ENCODE data around the gene TSHZ2.
"Not testable (repeated sequence)": the region's sequence is repeated elsewhere in the genome, so short reads cannot be mapped to it uniquely, and the experiment has no call there.

TSHZ2 gene

GRCh38 chr20:53001498-53002301 lies 29.5 kb downstream of the TSHZ2 start:
- no peak for DNase-seq

- no peak for DNase-seq
Measured at GRCh38 chr20:53002786-53003185, 30.6 kb downstream of the TSHZ2 start.

- DNase-seq, result no peak
Measured at GRCh38 chr20:53003420-53004154, 31.4 kb downstream of the TSHZ2 start.

GRCh38 chr20:53004267-53004813 lies 32.2 kb downstream of the TSHZ2 start:
- no peak for DNase-seq

GRCh38 chr20:53009979-53010735 lies 38.0 kb downstream of the TSHZ2 start:
- DNase-seq, result no peak

- DNase-seq, result no peak
Measured at GRCh38 chr20:53011640-53012039, 39.5 kb downstream of the TSHZ2 start.

- no peak for DNase-seq
Measured at GRCh38 chr20:53013183-53013582, 41.0 kb downstream of the TSHZ2 start.

- no peak for DNase-seq
Measured at GRCh38 chr20:53013847-53014246, 41.7 kb downstream of the TSHZ2 start.

- DNase-seq, result no peak
Measured at GRCh38 chr20:53016071-53016470, 43.9 kb downstream of the TSHZ2 start.

GRCh38 chr20:53016534-53017042 lies 44.4 kb downstream of the TSHZ2 start:
- DNase-seq, result no peak

- no peak for DNase-seq
Measured at GRCh38 chr20:53017206-53017605, 45.0 kb downstream of the TSHZ2 start.

- no peak for DNase-seq
Measured at GRCh38 chr20:53019464-53019863, 47.3 kb downstream of the TSHZ2 start.

GRCh38 chr20:53020376-53020775 lies 48.2 kb downstream of the TSHZ2 start:
- no peak for DNase-seq

GRCh38 chr20:53020834-53021233 lies 48.7 kb downstream of the TSHZ2 start:
- no peak for DNase-seq

GRCh38 chr20:53021934-53022333 lies 49.8 kb downstream of the TSHZ2 start:
- DNase-seq, result no peak

- DNase-seq, result no peak
Measured at GRCh38 chr20:53023732-53024520, 51.8 kb downstream of the TSHZ2 start.

GRCh38 chr20:53024653-53025052 lies 52.5 kb downstream of the TSHZ2 start:
- not testable (repeated sequence) for DNase-seq

- no peak for DNase-seq
Measured at GRCh38 chr20:53027089-53027488, 54.9 kb downstream of the TSHZ2 start.

GRCh38 chr20:53028337-53029007 lies 56.3 kb downstream of the TSHZ2 start:
- peak; percentile 36 for DNase-seq

- DNase-seq, result no peak
Measured at GRCh38 chr20:53030061-53030460, 57.9 kb downstream of the TSHZ2 start.

- no peak for DNase-seq
Measured at GRCh38 chr20:53032046-53032445, 59.9 kb downstream of the TSHZ2 start.

Measured in stimulated activated CD8-positive, alpha-beta memory T cell treated with anti-CD3 and anti-CD28 coated beads, Interleukin-4, amount 100 ng/mL, for 48 hours (primary cell).